ENCODE measurements around the gene COMMD2.

COMMD2 gene

GRCh38 chr3:149723781-149724180 is 28.5 kb downstream of the COMMD2 start:
- Histone ChIP-seq H3K9me3 (ENCODE audit: severe bottlenecking) (no peaks in the 10 kb centered on the region), H3K36me3 (ENCODE audit: low read depth) (no peaks in the 10 kb centered on the region), H3K4me3 (ENCODE audit: severe bottlenecking) (no peak overlapping the region), H3K4me1 (ENCODE audit: insufficient read depth, poor library complexity, severe bottlenecking) (no peaks in the 10 kb centered on the region), H3K27ac (ENCODE audit: poor library complexity, severe bottlenecking) (no peak overlapping the region), H3K27me3 (ENCODE audit: insufficient read depth, poor library complexity, severe bottlenecking) (no peaks in the 10 kb centered on the region)
- DNase-seq (ENCODE audit: low spot score): no peak
- no peak for TF ChIP-seq CTCF (IDR thresholded peaks at IDR 0.05; ENCODE audit: poor library complexity, severe bottlenecking)
- ATAC-seq (ENCODE audit: low read depth): no peak

- DNase-seq (ENCODE audit: low spot score) (no peak), ATAC-seq (ENCODE audit: low read depth) (no peak)
- no peak for TF ChIP-seq CTCF (IDR thresholded peaks at IDR 0.05; ENCODE audit: poor library complexity, severe bottlenecking)
- Histone ChIP-seq H3K27me3 (ENCODE audit: insufficient read depth, poor library complexity, severe bottlenecking) (no peaks in the 10 kb centered on the region), H3K36me3 (ENCODE audit: low read depth) (no peaks in the 10 kb centered on the region), H3K27ac (ENCODE audit: poor library complexity, severe bottlenecking) (no peak overlapping the region), H3K4me1 (ENCODE audit: insufficient read depth, poor library complexity, severe bottlenecking) (no peaks in the 10 kb centered on the region), H3K9me3 (ENCODE audit: severe bottlenecking) (no peaks in the 10 kb centered on the region), H3K4me3 (ENCODE audit: severe bottlenecking) (no peak overlapping the region)
These were observed 31.4 kb downstream of the COMMD2 start for GRCh38 chr3:149720918-149721317.

GRCh38 chr3:149717391-149718056 is 34.8 kb downstream of the COMMD2 start:
- ATAC-seq (ENCODE audit: low read depth) (peak; percentile 49; the same call in 1 of the 3 replicates), DNase-seq (ENCODE audit: low spot score) (no peak)
- TF ChIP-seq CTCF (IDR thresholded peaks at IDR 0.05; ENCODE audit: poor library complexity, severe bottlenecking): peak; percentile 84
- no peaks in the 10 kb centered on the region for H3K9me3 ChIP-seq (ENCODE audit: severe bottlenecking)
- H3K27me3 ChIP-seq (ENCODE audit: insufficient read depth, poor library complexity, severe bottlenecking): no peaks in the 10 kb centered on the region
- no peaks in the 10 kb centered on the region for H3K4me1 ChIP-seq (ENCODE audit: insufficient read depth, poor library complexity, severe bottlenecking)
- H3K36me3 ChIP-seq (ENCODE audit: low read depth): no peaks in the 10 kb centered on the region
- H3K4me3 ChIP-seq (ENCODE audit: severe bottlenecking): no peak overlapping the region
- H3K27ac ChIP-seq (ENCODE audit: poor library complexity, severe bottlenecking): no peak overlapping the region

GRCh38 chr3:149716984-149717383 is 35.3 kb downstream of the COMMD2 start:
- no peak for ATAC-seq (ENCODE audit: low read depth)
- Histone ChIP-seq H3K9me3 (ENCODE audit: severe bottlenecking) (no peaks in the 10 kb centered on the region), H3K36me3 (ENCODE audit: low read depth) (no peaks in the 10 kb centered on the region), H3K4me1 (ENCODE audit: insufficient read depth, poor library complexity, severe bottlenecking) (no peaks in the 10 kb centered on the region), H3K27me3 (ENCODE audit: insufficient read depth, poor library complexity, severe bottlenecking) (no peaks in the 10 kb centered on the region), H3K4me3 (ENCODE audit: severe bottlenecking) (no peak overlapping the region), H3K27ac (ENCODE audit: poor library complexity, severe bottlenecking) (no peak overlapping the region)
- TF ChIP-seq CTCF (IDR thresholded peaks at IDR 0.05; ENCODE audit: poor library complexity, severe bottlenecking): no peak
- no peak for DNase-seq (ENCODE audit: low spot score)

GRCh38 chr3:149715247-149715646 is 37.0 kb downstream of the COMMD2 start:
- no peak for TF ChIP-seq CTCF (IDR thresholded peaks at IDR 0.05; ENCODE audit: poor library complexity, severe bottlenecking)
- no peak for ATAC-seq (ENCODE audit: low read depth)
- no peak for DNase-seq (ENCODE audit: low spot score)

More at GRCh38 chr3:149715247-149715646, 37.0 kb downstream of the COMMD2 start:
- Histone ChIP-seq H3K4me3 (ENCODE audit: severe bottlenecking) (no peak overlapping the region), H3K36me3 (ENCODE audit: low read depth) (no peaks in the 10 kb centered on the region), H3K9me3 (ENCODE audit: severe bottlenecking) (no peaks in the 10 kb centered on the region), H3K27me3 (ENCODE audit: insufficient read depth, poor library complexity, severe bottlenecking) (no peaks in the 10 kb centered on the region), H3K27ac (ENCODE audit: poor library complexity, severe bottlenecking) (no peak overlapping the region), H3K4me1 (ENCODE audit: insufficient read depth, poor library complexity, severe bottlenecking) (no peaks in the 10 kb centered on the region)

Measured in RWPE2 (cell line).